Upper lobe of left lung (tissue), 6 donors: ENCODE data around the gene UBL3. TPM values are rescaled to one million over a fixed set of nuclear protein-coding genes. Genes with fewer than 3 reads are reported as not detected.

Source experiments
- ATAC-seq, 2 donors: fragments of 200-7000 bp; cut with Tn5 transposase; one replicate each; pipeline ENCODE4 v1.9.1; 2022; ENCODE audit warnings: mild to moderate bottlenecking in 2 of 2, moderate library complexity in 2 of 2; ENCODE audit not compliant: low FRiP score in 2 of 2
- DNase-seq, 2 donors: peaks; one replicate each; pipeline ENCODE4 v3.0.0-alpha.2; 2019 to 2020
- H3K27ac ChIP-seq, 4 donors: fragments of 200-600 bp; sonication (generic); one replicate each; pipeline ENCODE4 v1.5.1; 2016 to 2019
- H3K27me3 ChIP-seq, 4 donors: fragments of 200-600 bp; sonication (generic); one replicate each; pipeline ENCODE4 v1.5.1; 2017 to 2019
- H3K36me3 ChIP-seq, 4 donors: fragments of 200-600 bp; sonication (generic); one replicate each; pipeline ENCODE4 v1.5.1; 2016 to 2019
- H3K4me1 ChIP-seq, 4 donors: fragments of 200-600 bp; sonication (generic); one replicate each; pipeline ENCODE4 v1.5.1; 2018 to 2019
- H3K4me3 ChIP-seq, 4 donors: fragments of 200-600 bp; sonication (generic); one replicate each; pipeline ENCODE4 v1.5.1; 2017 to 2019; ENCODE audit warnings: mild to moderate bottlenecking in 2 of 4, moderate library complexity in 1 of 4
- H3K9me3 ChIP-seq, 4 donors: fragments of 200-600 bp; sonication (generic); one replicate each; pipeline ENCODE4 v1.5.1; 2018 to 2019
- EP300 ChIP-seq, 4 donors: sonication (generic); formaldehyde crosslinking; IDR thresholded peaks; one replicate each; pipeline ENCODE4 v1.5.1; 2017; ENCODE audit warnings: antibody characterized with exemption in 4 of 4, control low read depth in 2 of 4
- POLR2A ChIP-seq, 4 donors: fragments of 450-650 bp; IDR thresholded peaks; one replicate each; pipeline ENCODE4 v1.5.1; 2016 to 2017; ENCODE audit warnings: antibody characterized with exemption in 4 of 4, mild to moderate bottlenecking in 2 of 4
- POLR2AphosphoS5 ChIP-seq, 2 donors: sonication (generic); formaldehyde crosslinking; IDR thresholded peaks; one replicate each; pipeline ENCODE4 v1.5.1; 2017; ENCODE audit warnings: antibody characterized with exemption in 2 of 2
- WGBS, 2 donors: methylation state at CpG; one replicate each; pipeline ENCODE4 v1.1.5; 2017 to 2018; 5-methylcytosine and 5-hydroxymethylcytosine counted together
- total RNA-seq, 6 donors: library from RNA; depleted of rRNA in 4 of 6; stranded (reverse); fragments of >200 nt in 4 of 6; gene quantifications; one replicate each; pipeline versions ENCODE4 v1.1.0 to v1.2.1, GENCODE V29; 2016 to 2021
- TF ChIP-seq, protein P1 (sequence below), 6 experiments: fragments of 450-650 bp in 4 of 6; fragments of 200-600 bp in 2 of 6; sonication (generic) in 2 of 6; IDR thresholded peaks; one replicate each; pipeline ENCODE4 v1.5.1; 2016 to 2019; ENCODE audit warnings: antibody characterized with exemption in 6 of 6
- donor health status: DM: no; HTN: no; CAD: no; lungs with moderate emphysema.
- donor health status: DM: no; HTN: yes; CAD: no; lungs with severe emphysema.

The UBL3 gene
- total RNA-seq, 6 donors from 2014 or later = 32.5 to 122 (median 53.3) TPM

DNA sequence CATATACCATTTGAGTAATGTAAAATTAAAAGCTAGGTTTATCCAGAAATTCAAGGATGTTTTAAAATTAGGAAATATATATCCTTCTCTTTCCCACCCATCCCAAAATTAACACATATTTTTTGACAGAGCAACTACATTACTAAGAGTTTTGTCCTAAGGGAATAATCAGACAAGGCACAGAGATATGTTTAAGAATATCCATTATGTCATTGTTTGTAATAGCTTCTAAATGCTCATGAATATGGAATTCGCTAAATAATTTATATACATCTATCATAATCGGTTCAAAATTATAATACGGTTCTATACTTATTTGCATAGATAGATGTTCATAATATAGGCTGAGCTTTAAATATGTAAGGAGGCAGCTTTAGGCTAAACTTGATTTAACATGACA, 9.8 kb downstream of the UBL3 start:
- no peaks in the 10 kb centered on the region for H3K27me3 ChIP-seq
- H3K4me1 ChIP-seq = peaks cover 2 to 18% (median 11%) of the 10 kb centered on the region in 4 donors
- no peak overlapping the region for H3K4me3 ChIP-seq
- ATAC-seq (no peak), DNase-seq (no peak)
- no peak for TF ChIP-seq EP300 (IDR thresholded peaks at IDR 0.05)
- TF ChIP-seq, protein P1, sequence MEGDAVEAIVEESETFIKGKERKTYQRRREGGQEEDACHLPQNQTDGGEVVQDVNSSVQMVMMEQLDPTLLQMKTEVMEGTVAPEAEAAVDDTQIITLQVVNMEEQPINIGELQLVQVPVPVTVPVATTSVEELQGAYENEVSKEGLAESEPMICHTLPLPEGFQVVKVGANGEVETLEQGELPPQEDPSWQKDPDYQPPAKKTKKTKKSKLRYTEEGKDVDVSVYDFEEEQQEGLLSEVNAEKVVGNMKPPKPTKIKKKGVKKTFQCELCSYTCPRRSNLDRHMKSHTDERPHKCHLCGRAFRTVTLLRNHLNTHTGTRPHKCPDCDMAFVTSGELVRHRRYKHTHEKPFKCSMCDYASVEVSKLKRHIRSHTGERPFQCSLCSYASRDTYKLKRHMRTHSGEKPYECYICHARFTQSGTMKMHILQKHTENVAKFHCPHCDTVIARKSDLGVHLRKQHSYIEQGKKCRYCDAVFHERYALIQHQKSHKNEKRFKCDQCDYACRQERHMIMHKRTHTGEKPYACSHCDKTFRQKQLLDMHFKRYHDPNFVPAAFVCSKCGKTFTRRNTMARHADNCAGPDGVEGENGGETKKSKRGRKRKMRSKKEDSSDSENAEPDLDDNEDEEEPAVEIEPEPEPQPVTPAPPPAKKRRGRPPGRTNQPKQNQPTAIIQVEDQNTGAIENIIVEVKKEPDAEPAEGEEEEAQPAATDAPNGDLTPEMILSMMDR (IDR thresholded peaks at IDR 0.05) = no peak
- TF ChIP-seq POLR2AphosphoS5 (IDR thresholded peaks at IDR 0.05) = no peak
- no peak for TF ChIP-seq POLR2A (IDR thresholded peaks at IDR 0.05)
- no peaks in the 10 kb centered on the region for H3K36me3 ChIP-seq
- no peaks in the 10 kb centered on the region for H3K9me3 ChIP-seq
- 85 to 93% methylated on average over 3 of the region's 3 CpGs for WGBS, 2 donors
- H3K27ac ChIP-seq = no peak overlapping the region

DNA sequence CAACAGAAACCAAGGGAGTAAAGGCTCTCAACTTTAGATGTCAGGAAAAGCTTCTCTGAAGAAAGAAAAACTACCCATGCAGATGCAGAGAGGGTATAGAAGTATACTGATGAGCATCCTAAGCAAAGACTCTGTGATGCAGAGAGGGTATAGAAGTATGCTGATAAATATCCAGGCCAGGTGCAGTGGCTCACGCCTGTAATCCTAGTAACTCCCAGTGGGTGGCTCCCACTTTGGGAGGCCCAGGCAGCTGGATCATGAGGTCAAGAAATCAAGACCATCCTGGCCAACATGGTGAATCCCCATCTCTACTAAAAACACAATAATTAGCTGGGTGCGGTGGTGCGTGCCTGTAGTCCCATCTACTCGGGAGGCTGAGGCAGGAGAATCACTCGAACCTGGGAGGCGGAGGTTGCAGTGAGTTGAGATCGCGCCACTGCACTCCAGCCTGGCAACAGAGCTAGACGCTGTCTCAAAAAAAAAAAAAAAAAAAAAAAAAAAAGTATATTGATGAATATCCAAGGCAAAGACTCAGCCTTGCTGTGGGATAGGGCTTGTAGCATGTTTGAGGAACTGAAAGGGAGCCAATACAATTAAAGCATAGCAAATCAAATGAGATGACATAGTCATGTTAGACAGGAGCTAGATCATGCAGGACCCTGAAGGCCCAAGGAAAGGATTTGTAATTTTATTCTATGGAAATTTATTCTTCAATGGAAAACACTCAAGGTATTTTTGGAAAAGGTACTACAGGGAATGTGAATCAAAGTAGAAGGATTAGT, 14.9 kb downstream of the UBL3 start:
- 96 to 98% methylated on average over 9 of the region's 9 CpGs for WGBS, 2 donors
- Histone ChIP-seq H3K27ac (no peak overlapping the region), H3K36me3 (no peaks in the 10 kb centered on the region), H3K27me3 (no peaks in the 10 kb centered on the region), H3K4me3 (no peak overlapping the region), H3K4me1 (peaks cover 0 to 14% (median 7%) of the 10 kb centered on the region in 4 donors), H3K9me3 (no peaks in the 10 kb centered on the region)
- TF ChIP-seq, protein P1 (IDR thresholded peaks at IDR 0.05) = no peak
- ATAC-seq (no peak), DNase-seq (no peak)

DNA sequence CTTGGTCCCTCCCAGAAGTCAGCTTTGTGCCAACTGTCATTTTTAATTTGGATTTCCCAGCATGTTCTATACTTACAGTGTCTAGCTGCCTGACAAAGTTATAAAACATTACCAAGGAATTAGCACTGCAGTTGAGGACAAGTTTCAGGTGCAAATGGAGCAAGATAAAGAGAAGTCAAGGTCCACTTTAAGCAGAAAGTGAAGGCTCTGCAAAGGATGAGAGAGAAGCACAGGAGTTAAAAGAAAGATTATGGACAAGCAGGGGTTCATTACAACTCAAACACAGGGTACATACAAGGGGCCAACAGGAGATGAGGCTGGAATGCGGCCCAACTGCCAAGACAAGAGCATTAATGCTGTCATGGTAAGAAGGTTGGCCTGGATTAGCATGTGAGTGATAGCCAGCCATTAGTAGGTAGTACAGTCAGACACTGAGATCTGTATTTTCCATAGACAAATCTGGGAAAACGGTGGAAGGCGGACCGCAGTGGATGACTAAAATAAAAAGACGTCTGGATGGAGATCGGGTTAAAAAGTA, 17.6 kb downstream of the UBL3 start:
- WGBS, 2 donors = 94 to 95% methylated on average over 6 of the region's 6 CpGs
- H3K4me1 ChIP-seq = peaks cover 0 to 19% (median 5%) of the 10 kb centered on the region in 4 donors
- ATAC-seq (no peak), DNase-seq (no peak)
- no peak for TF ChIP-seq EP300 (IDR thresholded peaks at IDR 0.05)
- TF ChIP-seq, protein P1 (IDR thresholded peaks at IDR 0.05) = no peak
- no peak for TF ChIP-seq POLR2AphosphoS5 (IDR thresholded peaks at IDR 0.05)
- TF ChIP-seq POLR2A (IDR thresholded peaks at IDR 0.05) = no peak
- peaks cover 0 to 4% (median 0%) of the 10 kb centered on the region in 4 donors for H3K36me3 ChIP-seq
- H3K27me3 ChIP-seq = no peaks in the 10 kb centered on the region
- no peaks in the 10 kb centered on the region for H3K9me3 ChIP-seq
- no peak overlapping the region for H3K27ac ChIP-seq
- H3K4me3 ChIP-seq = no peak overlapping the region

DNA sequence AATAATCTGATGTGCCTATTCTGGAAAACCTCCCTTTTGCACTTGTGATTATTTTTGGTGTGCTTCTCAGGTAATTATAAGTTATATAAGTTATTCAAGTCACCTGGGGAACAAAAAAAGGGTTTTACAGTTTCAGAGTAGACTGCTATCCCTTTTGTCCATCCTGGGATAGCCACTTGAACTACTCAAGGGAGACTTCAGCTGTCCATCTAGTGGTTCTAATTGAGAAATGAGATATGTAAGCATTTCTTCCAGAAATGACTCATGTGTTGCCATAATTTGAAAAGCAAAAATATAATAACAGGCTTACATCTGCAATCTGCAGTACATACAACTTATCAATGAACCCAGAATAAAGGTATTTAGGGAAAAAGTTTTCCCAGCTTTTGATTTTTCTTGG, 20.4 kb downstream of the UBL3 start:
- Histone ChIP-seq H3K27me3 (no peaks in the 10 kb centered on the region), H3K36me3 (peaks cover 0 to 4% (median 0%) of the 10 kb centered on the region in 4 donors), H3K27ac (no peak overlapping the region), H3K4me1 (peaks cover 0 to 16% (median 5%) of the 10 kb centered on the region in 4 donors), H3K4me3 (no peak overlapping the region), H3K9me3 (no peaks in the 10 kb centered on the region)
- no peak for DNase-seq
- no peak for TF ChIP-seq POLR2A (IDR thresholded peaks at IDR 0.05)
- TF ChIP-seq EP300 (IDR thresholded peaks at IDR 0.05) = no peak
- TF ChIP-seq POLR2AphosphoS5 (IDR thresholded peaks at IDR 0.05) = no peak
- ATAC-seq = no peak

DNA sequence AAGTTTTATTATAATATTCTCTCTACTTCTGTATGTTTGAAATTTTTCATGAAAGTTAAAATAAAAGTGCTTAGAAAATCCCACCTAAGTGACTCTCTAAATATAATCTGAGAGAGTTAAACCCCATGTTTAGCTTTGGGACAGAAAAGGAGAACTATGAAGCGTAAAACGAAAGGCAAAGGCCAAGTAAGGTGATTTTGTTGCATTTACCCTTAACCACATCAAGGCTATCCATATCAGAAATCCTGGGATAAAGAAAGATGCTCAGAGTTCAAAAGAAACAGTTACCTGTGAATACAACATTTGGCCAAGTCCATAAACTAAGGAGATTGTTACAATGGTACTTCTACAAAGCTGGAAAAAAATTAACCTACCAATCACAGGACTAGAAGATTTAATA, 31.3 kb downstream of the UBL3 start:
- H3K4me3 ChIP-seq = no peak overlapping the region
- DNase-seq = no peak
- peaks cover 15 to 25% (median 16%) of the 10 kb centered on the region in 4 donors for H3K4me1 ChIP-seq
- TF ChIP-seq, protein P1 (IDR thresholded peaks at IDR 0.05) = no peak
- no peak for TF ChIP-seq POLR2A (IDR thresholded peaks at IDR 0.05)
- no peak for TF ChIP-seq EP300 (IDR thresholded peaks at IDR 0.05)
- no peak for TF ChIP-seq POLR2AphosphoS5 (IDR thresholded peaks at IDR 0.05)
- no peaks in the 10 kb centered on the region for H3K9me3 ChIP-seq
- WGBS, 2 donors = 84 to 85% methylated on average over 2 of the region's 2 CpGs
- no peaks in the 10 kb centered on the region for H3K36me3 ChIP-seq
- no peak for ATAC-seq
- no peaks in the 10 kb centered on the region for H3K27me3 ChIP-seq
- no peak overlapping the region for H3K27ac ChIP-seq
